Gastroesophageal sphincter (tissue), 3 donors: Measurements from ENCODE around the gene ROR1.

ENCODE experiments used
- EP300 ChIP-seq: sonication (generic); formaldehyde crosslinking; IDR thresholded peaks from one replicate; pipeline ENCODE4 v1.6.1; 2017; ENCODE audit warnings: antibody characterized with exemption, mild to moderate bottlenecking
- POLR2A ChIP-seq, 2 donors: fragments of 450-650 bp; IDR thresholded peaks; one replicate each; pipeline ENCODE4 v1.6.1; 2017; ENCODE audit warnings: antibody characterized with exemption in 2 of 2, mild to moderate bottlenecking in 2 of 2, moderate library complexity in 1 of 2
- POLR2AphosphoS5 ChIP-seq: sonication (generic); formaldehyde crosslinking; IDR thresholded peaks from one replicate; pipeline ENCODE4 v1.6.1; 2017; ENCODE audit warnings: antibody characterized with exemption
- TF ChIP-seq, protein P1 (sequence below), 4 experiments: fragments of 200-600 bp in 2 of 4; fragments of 450-650 bp in 2 of 4; sonication (generic) in 1 of 4; IDR thresholded peaks; one replicate each; pipeline ENCODE4 v1.5.1; 2017 to 2019; ENCODE audit warnings: antibody characterized with exemption in 4 of 4, mild to moderate bottlenecking in 2 of 4, moderate library complexity in 2 of 4

DNA sequence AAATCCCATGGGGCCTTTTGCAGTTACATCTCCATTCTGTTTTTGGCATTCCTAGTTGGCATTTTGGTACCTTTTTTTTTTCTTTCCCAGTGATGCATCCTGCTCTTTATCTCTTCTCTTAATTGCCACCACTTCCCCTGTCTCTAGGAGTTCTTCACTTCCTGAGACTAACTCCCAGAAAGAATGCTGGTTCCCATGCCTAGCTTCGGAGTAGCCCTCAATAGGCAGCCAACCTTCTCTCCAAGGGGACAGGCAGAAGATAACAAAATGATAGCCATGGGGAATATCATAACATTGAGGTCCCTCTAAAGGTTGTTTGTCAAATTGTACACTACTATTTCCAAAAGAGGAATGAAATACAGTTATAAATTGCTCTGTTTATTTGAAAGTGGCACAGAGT, 279.0 kb downstream of the ROR1 start:
- no peak for TF ChIP-seq POLR2AphosphoS5
- no peak for TF ChIP-seq POLR2A (IDR thresholded peaks at IDR 0.05)
- TF ChIP-seq, protein P1, sequence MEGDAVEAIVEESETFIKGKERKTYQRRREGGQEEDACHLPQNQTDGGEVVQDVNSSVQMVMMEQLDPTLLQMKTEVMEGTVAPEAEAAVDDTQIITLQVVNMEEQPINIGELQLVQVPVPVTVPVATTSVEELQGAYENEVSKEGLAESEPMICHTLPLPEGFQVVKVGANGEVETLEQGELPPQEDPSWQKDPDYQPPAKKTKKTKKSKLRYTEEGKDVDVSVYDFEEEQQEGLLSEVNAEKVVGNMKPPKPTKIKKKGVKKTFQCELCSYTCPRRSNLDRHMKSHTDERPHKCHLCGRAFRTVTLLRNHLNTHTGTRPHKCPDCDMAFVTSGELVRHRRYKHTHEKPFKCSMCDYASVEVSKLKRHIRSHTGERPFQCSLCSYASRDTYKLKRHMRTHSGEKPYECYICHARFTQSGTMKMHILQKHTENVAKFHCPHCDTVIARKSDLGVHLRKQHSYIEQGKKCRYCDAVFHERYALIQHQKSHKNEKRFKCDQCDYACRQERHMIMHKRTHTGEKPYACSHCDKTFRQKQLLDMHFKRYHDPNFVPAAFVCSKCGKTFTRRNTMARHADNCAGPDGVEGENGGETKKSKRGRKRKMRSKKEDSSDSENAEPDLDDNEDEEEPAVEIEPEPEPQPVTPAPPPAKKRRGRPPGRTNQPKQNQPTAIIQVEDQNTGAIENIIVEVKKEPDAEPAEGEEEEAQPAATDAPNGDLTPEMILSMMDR (IDR thresholded peaks at IDR 0.05) = no peak
- TF ChIP-seq EP300 = no peak
